Large intestine (tissue), 3 donors: ENCODE measurements around the gene UST. TPM values are rescaled to one million over a fixed set of nuclear protein-coding genes. Genes with fewer than 3 reads are reported as not detected.
A peak's percentile ranks its signal among the peaks of the same experiment; 100 is the strongest.

ENCODE experiments used
- DNase-seq, 2 donors: peaks; one replicate each; pipeline versions ENCODE4 v3.0.0 to v3.0.0-alpha.2; 2013
- H3K27ac ChIP-seq: one replicate; pipeline ENCODE4 v1.5.1; 2013; ENCODE audit warnings: low read length
- H3K27me3 ChIP-seq: 2 replicates; pipeline ENCODE4 v1.6.1; 2013; ENCODE audit warnings: low read length; ENCODE audit not compliant: control insufficient read depth, insufficient read depth
- H3K36me3 ChIP-seq: 2 replicates; pipeline ENCODE4 v1.6.1; 2013; ENCODE audit warnings: low read length; ENCODE audit not compliant: control insufficient read depth, insufficient read depth
- H3K4me1 ChIP-seq: one replicate; pipeline ENCODE4 v1.6.1; 2013; ENCODE audit warnings: low read length; ENCODE audit not compliant: control insufficient read depth, insufficient read depth
- H3K4me3 ChIP-seq: one replicate; pipeline ENCODE4 v1.5.1; 2013; ENCODE audit warnings: low read length
- H3K9me3 ChIP-seq: one replicate; pipeline ENCODE4 v1.6.1; 2013; ENCODE audit warnings: mild to moderate bottlenecking, low read depth, low read length, moderate library complexity; ENCODE audit not compliant: control insufficient read depth
- WGBS: methylation state at CpG from one replicate; pipeline ENCODE4 v1.1.5; 2013; ENCODE audit warnings: low lambda C conversion rate; ENCODE audit not compliant: insufficient coverage; 5-methylcytosine and 5-hydroxymethylcytosine counted together
- polyA plus RNA-seq: library from polyadenylated mRNA; unstranded; fragments of 120-200 nt; gene quantifications from one replicate; pipeline ENCODE4 v1.2.1, GENCODE V29; 2013

UST gene
- polyA plus RNA-seq, 1 donor: 2.9 TPM

DNA sequence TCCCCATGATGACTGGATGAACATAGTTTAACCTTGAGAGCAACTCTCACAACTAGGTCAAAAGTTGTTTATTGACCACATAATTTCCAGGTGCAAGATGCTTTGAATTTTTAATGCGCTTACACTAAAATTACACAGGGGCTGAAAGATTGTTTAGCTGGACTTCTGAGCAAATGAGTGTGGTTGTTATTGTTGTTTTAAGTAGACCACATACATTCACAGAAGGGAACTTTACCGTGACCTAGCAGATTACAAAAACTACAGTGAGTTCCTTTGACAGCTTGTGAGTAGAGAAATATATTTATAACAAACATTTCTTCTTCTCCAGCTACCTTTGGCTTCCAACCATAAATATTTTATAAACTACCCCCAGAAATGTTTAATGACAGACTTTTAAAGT is 178.9 kb downstream of the UST start:
- WGBS: no CpG with 5 or more reads among the region's 2 CpGs
- Histone ChIP-seq H3K4me3 (no peak overlapping the region), H3K4me1 (no peaks in the 10 kb centered on the region), H3K27me3 (no peaks in the 10 kb centered on the region), H3K27ac (no peak overlapping the region), H3K36me3 (no peaks in the 10 kb centered on the region), H3K9me3 (no peaks in the 10 kb centered on the region)
- no peak for DNase-seq

- Histone ChIP-seq H3K4me1 (no peaks in the 10 kb centered on the region), H3K9me3 (no peaks in the 10 kb centered on the region), H3K36me3 (no peaks in the 10 kb centered on the region), H3K4me3 (no peak overlapping the region), H3K27me3 (no peaks in the 10 kb centered on the region), H3K27ac (no peak overlapping the region)
- no peak for DNase-seq
- no CpG with 5 or more reads among the region's 2 CpGs for WGBS
These were observed 179.6 kb downstream of the UST start for GRCh38 chr6:148926478-148926877.

- H3K4me3 ChIP-seq: no peak overlapping the region
- H3K9me3 ChIP-seq: no peaks in the 10 kb centered on the region
- H3K27ac ChIP-seq: no peak overlapping the region
- H3K27me3 ChIP-seq: no peaks in the 10 kb centered on the region
- WGBS: 100% methylated on average over 1 of the region's 1 CpG
- DNase-seq: no peak
- no peaks in the 10 kb centered on the region for H3K36me3 ChIP-seq
- H3K4me1 ChIP-seq: no peaks in the 10 kb centered on the region
These were observed 180.8 kb downstream of the UST start for GRCh38 chr6:148927586-148927985.

DNA sequence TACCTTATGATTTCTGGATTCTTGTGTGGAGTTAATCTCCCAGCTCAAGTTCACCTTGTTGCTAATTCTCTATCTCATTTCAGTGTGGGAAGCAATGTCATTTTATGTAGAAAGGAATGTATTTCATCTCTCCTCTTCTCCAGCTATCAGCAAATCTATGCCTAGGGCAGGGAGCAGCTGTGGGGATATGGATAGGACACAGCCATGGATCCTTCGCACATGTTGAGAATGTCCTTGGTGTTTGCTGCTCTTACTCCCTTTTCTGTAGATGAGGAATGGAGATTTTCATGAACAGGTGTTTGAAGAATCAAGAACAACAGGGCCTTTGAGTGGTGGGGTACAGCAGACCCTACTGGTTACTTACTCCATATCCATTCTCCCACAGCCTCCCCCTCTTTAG is 182.0 kb downstream of the UST start:
- H3K36me3 ChIP-seq: no peaks in the 10 kb centered on the region
- H3K27ac ChIP-seq: no peak overlapping the region
- no peaks in the 10 kb centered on the region for H3K4me1 ChIP-seq
- H3K27me3 ChIP-seq: no peaks in the 10 kb centered on the region
- DNase-seq: no peak
- H3K9me3 ChIP-seq: no peaks in the 10 kb centered on the region
- WGBS: no CpG with 5 or more reads among the region's 1 CpG
- no peak overlapping the region for H3K4me3 ChIP-seq

GRCh38 chr6:148932208-148932607 is 185.4 kb downstream of the UST start:
- H3K27me3 ChIP-seq: no peaks in the 10 kb centered on the region
- H3K4me1 ChIP-seq: no peaks in the 10 kb centered on the region
- no peaks in the 10 kb centered on the region for H3K36me3 ChIP-seq
- DNase-seq: no peak
- no CpG with 5 or more reads among the region's 1 CpG for WGBS
- no peak overlapping the region for H3K27ac ChIP-seq
- no peaks in the 10 kb centered on the region for H3K9me3 ChIP-seq
- no peak overlapping the region for H3K4me3 ChIP-seq

DNA sequence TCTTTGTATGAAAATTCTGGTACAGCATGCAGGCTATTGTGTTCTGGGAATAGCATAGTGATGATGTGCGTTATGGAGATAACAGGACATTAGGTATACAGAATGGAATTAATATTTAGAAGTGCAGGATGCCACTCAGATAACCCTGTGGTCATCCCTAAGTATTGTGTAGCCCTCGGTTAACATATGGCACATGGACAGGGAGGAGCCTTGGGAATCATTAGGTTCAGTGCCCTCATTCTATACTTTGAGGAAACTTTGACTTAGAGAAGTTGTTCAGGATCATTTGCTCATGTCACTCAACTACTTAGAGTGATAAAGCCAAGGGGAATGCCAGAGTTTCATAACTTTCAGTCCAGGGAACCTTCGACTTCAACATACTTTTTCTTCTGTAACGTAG is 185.9 kb downstream of the UST start:
- H3K4me3 ChIP-seq: no peak overlapping the region
- WGBS: no CpG with 5 or more reads among the region's 4 CpGs

DNA sequence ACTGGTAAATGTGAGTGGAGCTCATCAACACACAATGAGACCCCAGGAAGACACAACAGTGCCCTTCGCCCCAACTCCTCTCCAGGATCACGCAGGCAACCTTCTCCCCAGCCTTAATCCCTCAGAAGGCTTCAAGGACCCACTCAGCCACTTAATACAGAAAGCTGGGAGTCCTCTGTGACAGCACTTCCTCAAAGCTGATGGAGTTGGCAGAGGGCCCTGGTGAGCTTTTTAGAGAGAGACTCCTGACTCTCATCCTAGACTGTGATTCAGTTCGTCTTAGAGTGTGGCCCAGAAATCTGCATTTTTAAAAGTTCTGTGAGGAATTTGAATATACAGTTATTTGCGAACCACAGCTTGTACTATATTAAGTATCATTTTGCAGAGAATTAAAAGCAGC is 187.7 kb downstream of the UST start:
- no peak overlapping the region for H3K4me3 ChIP-seq
- H3K27ac ChIP-seq: no peak overlapping the region
- no peaks in the 10 kb centered on the region for H3K4me1 ChIP-seq
- H3K36me3 ChIP-seq: no peaks in the 10 kb centered on the region
- no peaks in the 10 kb centered on the region for H3K9me3 ChIP-seq
- no peaks in the 10 kb centered on the region for H3K27me3 ChIP-seq
- DNase-seq: peak in 1 of 2 donors; percentile 14
- WGBS: 60% methylated on average over 1 of the region's 4 CpGs

More for the DNA sequence above, 185.9 kb downstream of the UST start:
- Histone ChIP-seq H3K27me3 (no peaks in the 10 kb centered on the region), H3K4me1 (no peaks in the 10 kb centered on the region), H3K36me3 (no peaks in the 10 kb centered on the region), H3K9me3 (no peaks in the 10 kb centered on the region), H3K27ac (no peak overlapping the region)
- DNase-seq: no peak

- WGBS: no CpG with 5 or more reads among the region's 3 CpGs
These were observed 188.1 kb downstream of the UST start for GRCh38 chr6:148934961-148935360.

DNA sequence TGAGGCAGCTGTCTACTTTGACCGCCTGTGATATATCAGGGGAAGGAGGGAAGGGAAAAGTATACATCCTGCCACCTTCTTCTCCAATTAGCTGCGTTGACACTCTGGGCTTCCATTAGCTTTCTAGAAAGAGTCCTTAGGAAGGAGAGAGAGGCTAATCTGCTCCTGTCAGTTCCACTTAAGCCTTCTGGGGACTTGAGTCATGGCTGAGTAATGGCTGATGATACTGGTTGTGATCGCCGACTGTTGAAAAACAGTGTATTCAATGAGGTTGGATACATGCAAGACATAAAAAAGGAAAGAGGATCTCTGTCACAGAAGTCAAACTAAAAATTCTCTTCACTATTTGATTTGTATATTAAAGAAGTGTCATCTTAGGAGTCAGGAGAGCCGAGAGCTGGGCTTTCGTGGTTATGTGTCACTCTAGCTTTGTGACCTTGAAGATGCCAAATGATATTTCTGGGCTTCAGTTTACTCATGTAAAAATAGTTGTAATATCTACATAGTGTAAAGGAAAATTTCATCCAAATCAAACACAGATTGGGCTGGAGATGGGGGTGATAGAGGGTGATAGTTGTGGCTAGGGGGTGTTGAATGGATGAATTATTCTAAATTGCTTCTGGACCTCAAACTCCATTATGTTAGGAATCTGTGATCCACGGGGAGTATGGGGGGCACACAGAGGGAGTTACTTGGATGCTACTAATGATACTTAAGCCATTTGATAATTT is 189.0 kb downstream of the UST start:
- no peak for DNase-seq
- no peaks in the 10 kb centered on the region for H3K36me3 ChIP-seq
- H3K4me3 ChIP-seq: no peak overlapping the region
- no peaks in the 10 kb centered on the region for H3K9me3 ChIP-seq
- H3K4me1 ChIP-seq: no peaks in the 10 kb centered on the region
- WGBS: no CpG with 5 or more reads among the region's 7 CpGs
- H3K27me3 ChIP-seq: no peaks in the 10 kb centered on the region
- H3K27ac ChIP-seq: no peak overlapping the region

More at GRCh38 chr6:148934961-148935360, 188.1 kb downstream of the UST start:
- Histone ChIP-seq H3K9me3 (no peaks in the 10 kb centered on the region), H3K27ac (no peak overlapping the region), H3K27me3 (no peaks in the 10 kb centered on the region), H3K36me3 (no peaks in the 10 kb centered on the region), H3K4me1 (no peaks in the 10 kb centered on the region), H3K4me3 (no peak overlapping the region)
- DNase-seq: no peak

GRCh38 chr6:148943451-148943850 is 196.6 kb downstream of the UST start:
- no peak for DNase-seq
- H3K4me3 ChIP-seq: no peak overlapping the region
- H3K27ac ChIP-seq: no peak overlapping the region
- no peaks in the 10 kb centered on the region for H3K9me3 ChIP-seq
- no CpG with 5 or more reads among the region's 1 CpG for WGBS
- no peaks in the 10 kb centered on the region for H3K27me3 ChIP-seq
- H3K36me3 ChIP-seq: no peaks in the 10 kb centered on the region
- peaks cover 4% of the 10 kb centered on the region for H3K4me1 ChIP-seq

GRCh38 chr6:148944608-148945007 is 197.8 kb downstream of the UST start:
- Histone ChIP-seq H3K36me3 (no peaks in the 10 kb centered on the region), H3K4me1 (peaks cover 4% of the 10 kb centered on the region), H3K4me3 (no peak overlapping the region), H3K27me3 (no peaks in the 10 kb centered on the region), H3K9me3 (no peaks in the 10 kb centered on the region), H3K27ac (no peak overlapping the region)
- WGBS: no CpG with 5 or more reads among the region's 1 CpG
- DNase-seq: no peak
